ENCODE measurements around the gene CES4A.

The CES4A gene

DNA sequence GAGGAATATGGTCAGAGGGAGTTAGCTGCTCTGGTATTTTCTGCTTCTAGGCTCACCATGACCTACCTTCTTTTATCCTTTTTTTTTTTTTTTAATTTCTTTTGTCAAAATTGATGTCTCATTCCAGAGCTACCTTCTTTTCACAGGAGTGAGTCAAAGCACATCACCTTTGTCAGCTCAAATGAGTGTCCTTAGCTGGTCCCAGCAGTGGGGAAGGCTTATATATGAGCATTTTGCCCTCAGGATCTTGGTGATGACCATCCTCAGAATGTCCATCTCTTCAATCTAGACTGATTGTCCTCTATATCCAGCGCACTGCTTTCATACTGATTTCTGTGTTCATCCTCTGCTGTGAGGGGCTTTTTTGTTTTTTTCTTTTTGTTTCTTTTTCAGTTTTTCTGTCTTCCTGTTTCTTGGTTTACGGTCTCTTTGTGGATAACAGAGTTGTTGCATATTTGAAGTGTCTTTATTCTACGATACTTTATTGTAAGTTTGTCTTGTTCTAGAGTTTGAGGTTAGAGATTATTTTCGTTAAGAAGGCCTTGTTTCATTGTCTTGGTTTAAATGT, 65.5 kb downstream of the CES4A start:
- DNase-seq (ENCODE audit: low read depth): no peak

- no peak for DNase-seq (ENCODE audit: low read depth)
Measured at GRCh38 chr16:67054901-67055300, 66.5 kb downstream of the CES4A start.

- no peak for DNase-seq (ENCODE audit: low read depth)
Measured at GRCh38 chr16:67055712-67056487, 67.5 kb downstream of the CES4A start.
